ENCODE data around the gene EFNB3. TPM values are rescaled to one million over a fixed set of nuclear protein-coding genes. Genes with fewer than 3 reads are reported as not detected.

EFNB3 gene
- polyA plus RNA-seq, 1 of the 3 experiments (the other 2 are of a cell fraction): 26.1 TPM

GRCh38 chr17:7732981-7733539 is 28.1 kb downstream of the EFNB3 start:
- no peak overlapping the region for H3K4me3 ChIP-seq (ENCODE audit: low read depth in 2 of 2, low read length in 1 of 2)
- no peak overlapping the region for H3K9ac ChIP-seq
- H4K20me1 ChIP-seq (ENCODE audit: insufficient read depth): no peaks in the 10 kb centered on the region
- H3K36me3 ChIP-seq (replicated peaks in 1 of 2; ENCODE audit: control insufficient read depth in 1 of 2, insufficient read depth in 2 of 2, low read length in 1 of 2): no peaks in the 10 kb centered on the region
- TF ChIP-seq TCF12 (IDR thresholded peaks at IDR 0.05) (no peak), MEF2A (IDR thresholded peaks at IDR 0.05; ENCODE audit: borderline replicate concordance, low read depth) (no peak), MAX (IDR thresholded peaks at IDR 0.05; ENCODE audit: low read depth) (no peak), USF2 (IDR thresholded peaks at IDR 0.05; ENCODE audit: borderline replicate concordance, low read depth, low read length) (no peak)
- H3K9me2 ChIP-seq: no peaks in the 10 kb centered on the region
- no peaks in the 10 kb centered on the region for H3K9me3 ChIP-seq
- ChIA-PET POLR2A (no interaction called here), CTCF (no interaction called here)
- no peak overlapping the region for H3K27ac ChIP-seq (ENCODE audit: low read depth in 2 of 2, low read length in 1 of 2)
- WGBS (ENCODE audit: low lambda C conversion rate): 82% methylated on average over 8 of the region's 14 CpGs
- H3K79me2 ChIP-seq (ENCODE audit: insufficient read depth): no peaks in the 10 kb centered on the region
- no peak overlapping the region for H3K4me2 ChIP-seq
- H3K4me1 ChIP-seq (ENCODE audit: control insufficient read depth in 1 of 2, insufficient read depth in 2 of 2, low read depth in 1 of 2, low read length in 1 of 2): no peaks in the 10 kb centered on the region
- no peak for DNase-seq
- peaks cover 8% of the 10 kb centered on the region for H3K27me3 ChIP-seq (ENCODE audit: insufficient read depth)
- H2AFZ ChIP-seq (ENCODE audit: low read depth): no peak overlapping the region
- H3F3A ChIP-seq (replicated peaks; ENCODE audit: insufficient read depth): no peaks in the 10 kb centered on the region

GRCh38 chr17:7737601-7738000 is 32.6 kb downstream of the EFNB3 start:
- H3K27ac ChIP-seq (ENCODE audit: low read depth in 2 of 2, low read length in 1 of 2): no peak overlapping the region
- DNase-seq: no peak
- H3K36me3 ChIP-seq (replicated peaks in 1 of 2; ENCODE audit: control insufficient read depth in 1 of 2, insufficient read depth in 2 of 2, low read length in 1 of 2): no peaks in the 10 kb centered on the region
- no peak overlapping the region for H2AFZ ChIP-seq (ENCODE audit: low read depth)
- H3F3A ChIP-seq (replicated peaks; ENCODE audit: insufficient read depth): no peaks in the 10 kb centered on the region
- H3K9me2 ChIP-seq: no peaks in the 10 kb centered on the region
- CTCF ChIA-PET: interaction anchor here (1.2 to 1.3 kb wide), 2 partner anchors 79 to 323 kb away, joined by 3 read pairs; no protein-coding TSS in a partner anchor
- H3K79me2 ChIP-seq (ENCODE audit: insufficient read depth): no peaks in the 10 kb centered on the region
- no peak overlapping the region for H3K9ac ChIP-seq
- H3K27me3 ChIP-seq (ENCODE audit: insufficient read depth): peaks cover 19% of the 10 kb centered on the region
- POLR2A ChIA-PET: no interaction called here
- no peak overlapping the region for H3K4me3 ChIP-seq (ENCODE audit: low read depth in 2 of 2, low read length in 1 of 2)
- WGBS (ENCODE audit: low lambda C conversion rate): 73% methylated on average over 5 of the region's 5 CpGs
- no peaks in the 10 kb centered on the region; a peak in 1 of 4 replicates for H3K4me1 ChIP-seq (ENCODE audit: control insufficient read depth in 1 of 2, insufficient read depth in 2 of 2, low read depth in 1 of 2, low read length in 1 of 2)
- no peaks in the 10 kb centered on the region for H4K20me1 ChIP-seq (ENCODE audit: insufficient read depth)
- no peak overlapping the region for H3K4me2 ChIP-seq
- H3K9me3 ChIP-seq: no peaks in the 10 kb centered on the region
- no peak for TF ChIP-seq IRF3 (IDR thresholded peaks at IDR 0.05; ENCODE audit: low read depth, low read length)
- no peak for TF ChIP-seq SMC3 (IDR thresholded peaks at IDR 0.05; ENCODE audit: low read depth, low read length)
- TF ChIP-seq RAD21 (IDR thresholded peaks at IDR 0.05; ENCODE audit: low read length): no peak
- TF ChIP-seq TAF1 (IDR thresholded peaks at IDR 0.05; ENCODE audit: borderline replicate concordance, low read depth, low read length): no peak
- TF ChIP-seq MEF2A (IDR thresholded peaks at IDR 0.05; ENCODE audit: borderline replicate concordance, low read depth): no peak
- no peak for TF ChIP-seq ZBTB33 (IDR thresholded peaks at IDR 0.05; ENCODE audit: borderline replicate concordance, low read depth)
- TF ChIP-seq CHD2 (IDR thresholded peaks at IDR 0.05; ENCODE audit: low read length, partially characterized antibody): no peak
- no peak for TF ChIP-seq YY1 (IDR thresholded peaks at IDR 0.05; ENCODE audit: low read depth)
- TF ChIP-seq PBX3 (IDR thresholded peaks at IDR 0.05): no peak
- TF ChIP-seq EP300 (IDR thresholded peaks at IDR 0.05; ENCODE audit: borderline replicate concordance in 1 of 2, low read depth in 1 of 2, low read length in 1 of 2): no peak
- TF ChIP-seq CTCF (IDR thresholded peaks at IDR 0.05): no peak
- no peak for TF ChIP-seq JUND (IDR thresholded peaks at IDR 0.05)
- no peak for TF ChIP-seq GABPA (IDR thresholded peaks at IDR 0.05; ENCODE audit: low read depth)
- TF ChIP-seq ELF1 (IDR thresholded peaks at IDR 0.05): no peak
- TF ChIP-seq NRF1 (IDR thresholded peaks at IDR 0.05; ENCODE audit: low read depth, low read length): no peak
- TF ChIP-seq MAX (IDR thresholded peaks at IDR 0.05; ENCODE audit: low read depth): no peak
- no peak for TF ChIP-seq EZH2phosphoT487 (IDR thresholded peaks at IDR 0.05; ENCODE audit: borderline replicate concordance, low read depth)
- no peak for TF ChIP-seq SIN3A (IDR thresholded peaks at IDR 0.05; ENCODE audit: borderline replicate concordance, low read depth, low read length)

Measured in SK-N-SH (cell line).